ENCODE results near the gene SPIN4.
"Not testable (repeated sequence)": the region's sequence is repeated elsewhere in the genome, so short reads cannot be mapped to it uniquely, and the experiment has no call there.

DNA sequence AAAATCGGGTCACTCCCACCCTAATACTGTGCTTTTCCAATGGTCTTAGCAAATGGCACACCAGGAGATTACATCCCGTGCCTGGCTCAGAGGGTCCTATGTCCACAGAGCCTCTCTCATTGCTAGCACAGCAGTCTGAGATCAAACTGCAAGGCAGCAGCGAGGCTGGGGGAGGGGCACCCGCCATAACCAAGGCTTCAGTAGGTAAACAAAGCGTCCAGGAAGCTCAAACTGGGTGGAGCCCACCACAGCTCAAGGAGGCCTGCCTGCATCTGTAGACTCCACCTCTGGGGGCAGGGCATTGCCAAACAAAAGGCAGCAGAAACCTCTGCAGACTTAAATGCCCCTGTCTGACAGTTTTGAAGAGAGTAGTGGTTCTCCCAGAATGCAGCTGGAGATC, 16.6 kb upstream of the SPIN4 start:
- TF ChIP-seq, protein P1, sequence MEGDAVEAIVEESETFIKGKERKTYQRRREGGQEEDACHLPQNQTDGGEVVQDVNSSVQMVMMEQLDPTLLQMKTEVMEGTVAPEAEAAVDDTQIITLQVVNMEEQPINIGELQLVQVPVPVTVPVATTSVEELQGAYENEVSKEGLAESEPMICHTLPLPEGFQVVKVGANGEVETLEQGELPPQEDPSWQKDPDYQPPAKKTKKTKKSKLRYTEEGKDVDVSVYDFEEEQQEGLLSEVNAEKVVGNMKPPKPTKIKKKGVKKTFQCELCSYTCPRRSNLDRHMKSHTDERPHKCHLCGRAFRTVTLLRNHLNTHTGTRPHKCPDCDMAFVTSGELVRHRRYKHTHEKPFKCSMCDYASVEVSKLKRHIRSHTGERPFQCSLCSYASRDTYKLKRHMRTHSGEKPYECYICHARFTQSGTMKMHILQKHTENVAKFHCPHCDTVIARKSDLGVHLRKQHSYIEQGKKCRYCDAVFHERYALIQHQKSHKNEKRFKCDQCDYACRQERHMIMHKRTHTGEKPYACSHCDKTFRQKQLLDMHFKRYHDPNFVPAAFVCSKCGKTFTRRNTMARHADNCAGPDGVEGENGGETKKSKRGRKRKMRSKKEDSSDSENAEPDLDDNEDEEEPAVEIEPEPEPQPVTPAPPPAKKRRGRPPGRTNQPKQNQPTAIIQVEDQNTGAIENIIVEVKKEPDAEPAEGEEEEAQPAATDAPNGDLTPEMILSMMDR (IDR thresholded peaks at IDR 0.05), result not testable (repeated sequence)
- not testable (repeated sequence) for TF ChIP-seq EP300, POLR2A (IDR thresholded peaks at IDR 0.05)

All from stomach (tissue), 4 donors.